Heart left ventricle (tissue), 16 donors: ENCODE measurements around the gene FOXRED1. TPM values are rescaled to one million over a fixed set of nuclear protein-coding genes. Genes with fewer than 3 reads are reported as not detected.
A peak's percentile ranks its signal among the peaks of the same experiment; 100 is the strongest.

Experiments used
- ATAC-seq, 4 donors: fragments of 200-7000 bp; cut with Tn5 transposase; one replicate each; pipeline ENCODE4 v1.9.1; 2020 to 2022; ENCODE audit warnings: moderate library complexity in 4 of 4, mild to moderate bottlenecking in 3 of 4, moderate number of reproducible peaks in 1 of 4
- DNase-seq, 5 donors: peaks; one replicate each; pipeline ENCODE4 v3.0.0-alpha.2; 2020
- H3K27ac ChIP-seq, 12 donors: fragments of 200-600 bp; sonication (generic) in 4 of 12; one replicate each; pipeline versions ENCODE4 v1.5.0 to v1.8.0; 2016 to 2022; ENCODE audit warnings: mild to moderate bottlenecking in 2 of 12
- H3K27me3 ChIP-seq, 9 donors: fragments of 200-600 bp; sonication (generic) in 2 of 9; one replicate each; pipeline versions ENCODE4 v1.5.1 to v1.8.0; 2016 to 2022; ENCODE audit warnings: mild to moderate bottlenecking in 3 of 9
- H3K36me3 ChIP-seq, 9 donors: fragments of 200-600 bp; sonication (generic) in 2 of 9; one replicate each; pipeline versions ENCODE4 v1.5.0 to v1.8.0; 2018 to 2022; ENCODE audit warnings: mild to moderate bottlenecking in 2 of 9
- H3K4me1 ChIP-seq, 12 donors: fragments of 200-600 bp; sonication (generic) in 4 of 12; one replicate each; pipeline versions ENCODE4 v1.5.0 to v1.8.0; 2016 to 2022; ENCODE audit warnings: mild to moderate bottlenecking in 3 of 12
- H3K4me3 ChIP-seq, 12 donors: fragments of 200-600 bp; sonication (generic) in 4 of 12; one replicate each; pipeline versions ENCODE4 v1.5.0 to v1.8.0; 2017 to 2022; ENCODE audit warnings: mild to moderate bottlenecking in 9 of 12, moderate library complexity in 4 of 12
- H3K9me3 ChIP-seq, 12 donors: fragments of 200-600 bp; sonication (generic) in 4 of 12; one replicate each; pipeline versions ENCODE4 v1.5.0 to v1.8.0; 2016 to 2022; ENCODE audit warnings: mild to moderate bottlenecking in 1 of 12
- CTCF ChIP-seq, 12 donors: fragments of 200-600 bp; sonication (generic) in 4 of 12; IDR thresholded peaks; one replicate each; pipeline versions ENCODE4 v1.5.0 to v1.8.0; 2018 to 2022; ENCODE audit warnings: antibody characterized with exemption in 12 of 12, mild to moderate bottlenecking in 5 of 12
- POLR2A ChIP-seq, 2 donors: fragments of 450-650 bp; IDR thresholded peaks; one replicate each; pipeline ENCODE4 v1.6.1; 2017; ENCODE audit warnings: antibody characterized with exemption in 2 of 2, mild to moderate bottlenecking in 2 of 2, moderate library complexity in 2 of 2
- WGBS, 4 donors: extraction: QIAGEN DNeasy Blood & Tissue Kit in 2 of 4; methylation state at CpG; one replicate each; pipeline versions ENCODE4 v1.1.5 to v1.1.7; 2013 to 2018; 5-methylcytosine and 5-hydroxymethylcytosine counted together
- intact Hi-C, 10 donors: fragments of 100-400 bp; cut with DNase I; formaldehyde crosslinking; loops; one replicate each; pipeline versions ENCODE4 v1.11.1 to v1.14.2; 2022
- polyA plus RNA-seq, 2 donors: library from polyadenylated mRNA; stranded (reverse); fragments of 200-250 nt; gene quantifications; one replicate each; pipeline ENCODE4 v1.2.3, GENCODE V29; 2013
- total RNA-seq, 9 donors: library from RNA; depleted of rRNA in 2 of 9; stranded (reverse); fragments of >200 nt in 2 of 9; fragmentation: NEBNext Ultra II Directional in 3 of 9; extraction: Animal tissue kit (Norgen Biotek cat#: 25700) in 3 of 9; gene quantifications; one replicate each; pipeline versions ENCODE4 v1.1.0 to v1.2.4, GENCODE V29; 2016 to 2023
- donor health status: ischemic (EF 13 %, LVEDD 7.1; RV severe dilation, severe dysfunction).
- donor health status: healthy with polysubstance abuse.
- donor health status: DM: no; HTN: yes; CAD: no.
- donor health status: DM: no; HTN: no; CAD: no.
- donor health status: ischemic (EF 25% LVEDD 6.9; RV normal size, moderate dysfunction).
- donor health status: ischemic (EF 25% LVEDD 5.7; RV mildly dilated, moderate dysfunction).
- donor health status: healthy.
- donor health status: DM: yes; HTN: yes; CAD: no.
- donor health status: ischemic (EF 35%, LVEDD 5.7; RV mildly dilated, moderate dysfunction).
- donor health status: nonischemic (EF 11% LVEDD 7.7; RV severe dilation, severe dysfunction).
- donor health status: DM: yes; HTN: yes; CAD: no.
- donor health status: PGD.
- donor health status: ischemic (EF 29% LVEDD 5.4; RV normal size, mild dysfunction).
- donor health status: nonischemic (EF 23%, LVEDD 6.1; RV moderate dilation, normal function).

FOXRED1 gene
- total and polyA plus RNA-seq, 11 donors, result 22.0 to 49.1 (median 32.2) TPM

GRCh38 chr11:126225295-126225665 lies 43.7 kb upstream of the FOXRED1 start:
- whole genome bisulfite sequencing, 4 donors, result 91 to 95% (median 93%) methylated on average over 2 of the region's 2 CpGs
- Histone ChIP-seq H3K9me3 (no peaks in the 10 kb centered on the region), H3K36me3 (peaks cover 0 to 13% (median 0%) of the 10 kb centered on the region in 9 donors), H3K27ac (peak overlapping the region in 3 of 12 donors; percentile 18 to 57 (median 29)), H3K4me3 (no peak overlapping the region), H3K27me3 (no peaks in the 10 kb centered on the region), H3K4me1 (peaks cover 0 to 15% (median 5%) of the 10 kb centered on the region in 12 donors)
- TF ChIP-seq CTCF (IDR thresholded peaks at IDR 0.05), result no peak
- TF ChIP-seq POLR2A (IDR thresholded peaks at IDR 0.05), result no peak
- ATAC-seq, result no peak
- intact Hi-C loops, result no loop called here
- no peak for DNase-seq

- Histone ChIP-seq H3K4me1 (peaks cover 0 to 27% (median 14%) of the 10 kb centered on the region in 12 donors), H3K27me3 (no peaks in the 10 kb centered on the region), H3K9me3 (no peaks in the 10 kb centered on the region), H3K27ac (peak overlapping the region in 5 of 12 donors; percentile 39 to 67 (median 43)), H3K36me3 (peaks cover 0 to 13% (median 0%) of the 10 kb centered on the region in 9 donors), H3K4me3 (no peak overlapping the region)
- TF ChIP-seq CTCF (IDR thresholded peaks at IDR 0.05) (no peak), POLR2A (IDR thresholded peaks at IDR 0.05) (no peak)
- 89 to 96% (median 93%) methylated on average over 11 of the region's 15 CpGs for WGBS, 4 donors
- peak in 1 of 4 donors; percentile 42 for ATAC-seq
- no peak for DNase-seq
- intact Hi-C loops, result no loop called here
Observed at GRCh38 chr11:126226334-126227084, 42.4 kb upstream of the FOXRED1 start.

- no peak overlapping the region for H3K4me3 ChIP-seq
- WGBS, 4 donors, result 33 to 40% (median 35%) methylated on average over 3 of the region's 3 CpGs
- no peaks in the 10 kb centered on the region for H3K27me3 ChIP-seq
- peak overlapping the region in 1 of 12 donors; percentile 6 for H3K27ac ChIP-seq
- peaks cover 0 to 29% (median 21%) of the 10 kb centered on the region in 12 donors for H3K4me1 ChIP-seq
- peaks cover 0 to 29% (median 3%) of the 10 kb centered on the region in 9 donors for H3K36me3 ChIP-seq
- TF ChIP-seq POLR2A (IDR thresholded peaks at IDR 0.05), result no peak
- TF ChIP-seq CTCF (IDR thresholded peaks at IDR 0.05), result no peak
- intact Hi-C loops, result no loop called here
- ATAC-seq (no peak), DNase-seq (no peak)
- H3K9me3 ChIP-seq, result no peaks in the 10 kb centered on the region
Observed at GRCh38 chr11:126229858-126230540, 39.0 kb upstream of the FOXRED1 start.
